Stimulated activated naive CD8-positive, alpha-beta T cell treated with anti-CD3 and anti-CD28 coated beads, Interleukin-15, Interleukin-2, amounts not matched to agents 100 U/mL and 50 U/mL, for 24 hours (primary cell): ENCODE data around the gene TMCC1.
"Not testable (repeated sequence)": the region's sequence is repeated elsewhere in the genome, so short reads cannot be mapped to it uniquely, and the experiment has no call there.

Experiments
- ATAC-seq: fragments of 150-1000 bp; cut with Tn5 transposase; one replicate; pipeline ENCODE4 v1.10.0; 2021
- DNase-seq: peaks from one replicate; pipeline ENCODE4 v3.0.0; 2021

TMCC1 gene

GRCh38 chr3:129650256-129650872 lies 243.1 kb downstream of the TMCC1 start:
- DNase-seq (peak; percentile 64), ATAC-seq (no peak)

DNA sequence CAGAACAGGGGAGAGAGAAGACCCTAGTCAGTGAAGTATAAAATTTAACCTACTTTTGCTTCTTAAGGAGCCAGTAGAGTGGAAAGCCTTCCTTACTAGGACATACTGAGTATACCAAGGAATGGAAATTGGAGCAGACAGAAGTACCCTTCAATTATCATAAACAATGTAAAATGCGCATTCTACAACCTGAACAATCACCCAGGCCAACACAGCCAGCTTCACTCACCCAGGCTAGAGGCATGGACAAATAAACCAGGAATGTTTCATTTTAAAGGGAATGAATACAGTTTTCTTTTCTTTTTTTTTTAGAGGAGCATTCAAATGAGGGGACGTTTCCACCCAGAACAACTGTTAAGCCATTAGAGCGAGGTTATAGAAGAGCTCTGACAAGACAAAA lies 245.1 kb downstream of the TMCC1 start:
- ATAC-seq (no peak), DNase-seq (no peak)

DNA sequence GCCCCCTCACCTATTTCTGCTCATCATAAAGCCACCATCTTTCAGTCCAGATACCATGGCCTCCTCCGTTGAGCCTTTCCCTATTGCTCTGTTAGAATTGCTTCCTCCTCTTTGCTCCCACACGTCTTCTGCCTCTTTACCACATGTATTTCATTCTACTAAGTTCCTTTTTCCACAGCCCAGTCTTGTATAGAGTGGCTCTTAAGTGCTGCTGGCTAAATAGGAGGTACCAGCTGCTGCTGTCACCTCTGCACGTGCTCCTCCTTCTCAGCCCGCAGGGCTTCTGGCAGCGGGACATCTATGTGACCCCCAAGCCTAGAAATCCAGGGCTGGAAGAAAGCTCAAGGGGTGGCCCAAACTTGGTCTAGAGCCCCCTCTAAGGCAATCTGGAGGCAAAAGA lies 248.2 kb downstream of the TMCC1 start:
- DNase-seq (no peak), ATAC-seq (no peak)

DNA sequence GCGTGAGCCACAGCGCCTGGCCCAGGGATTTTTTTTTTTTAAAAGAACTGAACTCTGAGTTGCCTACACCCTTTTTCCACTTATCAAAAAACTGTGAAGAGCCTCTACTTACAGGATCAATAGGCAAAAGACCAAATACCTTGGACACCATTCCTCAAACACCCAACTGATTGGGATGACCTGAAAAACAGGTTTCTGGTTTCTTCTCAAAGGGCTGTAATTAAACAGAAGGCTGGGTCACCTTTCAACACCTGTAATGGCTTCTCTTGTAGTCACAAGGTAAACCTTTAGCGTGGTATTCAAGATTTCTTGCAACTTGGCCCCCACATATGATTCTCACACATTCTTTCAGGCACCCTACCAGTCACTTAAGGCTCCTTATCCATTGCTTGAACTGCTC lies 248.7 kb downstream of the TMCC1 start:
- ATAC-seq (no peak), DNase-seq (no peak)

DNA sequence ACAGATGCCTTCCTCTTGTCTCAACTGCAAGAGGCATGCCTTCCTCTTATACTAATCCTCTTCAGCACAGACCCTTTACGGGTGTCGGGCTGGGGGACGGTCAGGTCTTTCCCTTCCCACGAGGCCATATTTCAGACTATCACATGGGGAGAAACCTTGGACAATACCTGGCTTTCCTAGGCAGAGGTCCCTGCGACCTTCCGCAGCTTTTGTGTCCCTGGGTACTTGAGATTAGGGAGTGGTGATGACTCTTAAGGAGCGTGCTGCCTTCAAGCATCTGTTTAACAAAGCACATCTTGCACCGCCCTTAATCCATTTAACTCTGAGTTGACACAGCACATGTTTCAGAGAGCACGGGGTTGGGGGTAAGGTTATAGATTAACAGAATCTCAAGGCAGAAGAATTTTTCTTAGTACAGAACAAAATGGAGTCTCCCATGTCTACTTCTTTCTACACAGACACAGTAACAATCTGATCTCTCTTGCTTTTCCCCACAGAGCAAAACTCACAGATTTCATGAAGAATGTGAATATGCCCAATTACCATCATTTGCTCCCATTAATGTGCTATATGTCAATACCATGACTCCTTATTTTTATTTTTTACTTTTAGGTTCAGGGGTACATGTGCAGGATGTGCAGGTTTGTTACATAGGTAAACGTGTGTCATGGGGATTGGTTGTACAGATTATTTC lies 251.8 kb downstream of the TMCC1 start:
- DNase-seq, ATAC-seq: not testable (repeated sequence)

GRCh38 chr3:129640985-129641384 lies 252.5 kb downstream of the TMCC1 start:
- ATAC-seq, DNase-seq: not testable (repeated sequence)

DNA sequence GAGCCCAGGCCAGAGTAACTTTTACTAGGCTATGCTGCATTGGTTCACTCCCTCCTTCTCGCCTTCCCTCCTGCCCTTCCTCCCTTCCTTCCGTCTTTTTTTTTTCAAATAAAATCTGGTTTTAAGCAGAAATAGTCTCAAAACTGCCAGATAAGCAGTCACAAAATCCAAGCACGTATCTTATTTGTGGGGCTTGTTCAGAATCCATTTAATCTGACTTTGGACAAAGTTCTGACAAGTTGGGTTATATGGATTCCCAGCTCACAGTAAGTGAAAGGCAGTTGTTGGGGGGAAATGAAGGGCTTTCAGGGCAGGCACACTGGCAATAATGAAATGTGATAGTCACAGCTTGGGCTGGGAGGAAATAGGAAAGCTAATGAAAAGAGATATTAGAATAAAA lies 255.0 kb downstream of the TMCC1 start:
- DNase-seq (no peak), ATAC-seq (no peak)

DNA sequence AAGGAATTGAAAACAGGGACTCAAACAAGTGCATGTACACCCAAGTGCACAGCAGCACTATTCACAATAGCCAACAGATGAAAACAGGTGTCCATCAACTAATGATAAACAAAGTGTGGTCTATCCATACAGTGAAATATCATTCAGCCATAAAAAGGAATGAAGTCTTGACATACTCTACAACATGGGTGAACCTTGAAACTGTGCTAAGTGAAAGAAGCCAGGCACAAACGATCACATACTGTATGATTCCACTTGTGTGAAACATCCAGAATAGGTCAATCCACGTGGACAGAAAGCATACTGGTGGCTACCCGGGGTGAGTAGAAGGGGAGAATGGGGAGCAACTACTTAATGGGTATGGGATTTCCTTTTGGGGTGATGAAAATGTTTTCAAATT lies 257.4 kb downstream of the TMCC1 start:
- no peak for ATAC-seq
- no peak for DNase-seq

GRCh38 chr3:129635656-129636055 lies 257.9 kb downstream of the TMCC1 start:
- no peak for ATAC-seq
- no peak for DNase-seq

GRCh38 chr3:129633751-129634481 lies 259.6 kb downstream of the TMCC1 start:
- ATAC-seq = no peak
- no peak for DNase-seq

DNA sequence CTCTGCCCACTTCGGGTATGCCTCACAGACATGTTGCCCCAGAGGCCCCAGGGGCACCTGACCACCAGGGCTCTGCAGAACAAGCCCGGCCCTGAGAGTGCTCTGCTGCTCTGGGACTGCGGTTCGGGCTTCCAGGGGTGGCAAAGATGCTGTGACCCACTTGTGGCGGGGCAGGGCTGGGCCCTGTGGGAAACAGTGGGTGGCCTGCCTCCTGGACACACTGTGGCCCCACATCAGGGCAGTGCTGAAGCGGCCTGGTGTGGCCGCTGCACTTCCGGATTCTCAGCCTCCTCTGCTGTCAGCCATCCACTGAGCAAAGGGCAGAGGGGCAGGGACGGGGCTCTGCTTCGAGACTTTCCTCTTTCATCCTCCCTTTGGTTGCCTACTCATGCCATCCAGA lies 260.5 kb downstream of the TMCC1 start:
- no peak for DNase-seq
- no peak for ATAC-seq

DNA sequence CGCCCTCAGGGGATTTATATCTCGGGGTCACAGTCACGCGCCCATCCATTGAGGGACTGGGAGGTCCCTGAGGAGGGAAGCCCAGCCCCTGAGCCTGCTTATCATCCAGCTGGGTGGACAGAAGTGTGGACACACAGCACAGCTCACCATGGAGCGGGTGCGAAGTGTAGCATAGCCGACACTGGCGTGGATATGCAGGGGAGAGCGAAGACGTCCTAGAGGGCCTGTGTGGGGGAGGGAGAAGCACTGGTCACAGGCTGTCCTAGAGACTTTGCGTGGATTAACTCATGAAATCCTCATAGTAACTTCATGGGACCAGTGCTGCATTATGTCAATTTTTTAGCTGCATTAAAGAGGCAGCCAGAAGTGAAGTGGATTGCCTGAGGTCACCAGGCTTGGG lies 261.0 kb downstream of the TMCC1 start:
- ATAC-seq (no peak), DNase-seq (no peak)

GRCh38 chr3:129632056-129632455 lies 261.5 kb downstream of the TMCC1 start:
- DNase-seq (no peak), ATAC-seq (no peak)

DNA sequence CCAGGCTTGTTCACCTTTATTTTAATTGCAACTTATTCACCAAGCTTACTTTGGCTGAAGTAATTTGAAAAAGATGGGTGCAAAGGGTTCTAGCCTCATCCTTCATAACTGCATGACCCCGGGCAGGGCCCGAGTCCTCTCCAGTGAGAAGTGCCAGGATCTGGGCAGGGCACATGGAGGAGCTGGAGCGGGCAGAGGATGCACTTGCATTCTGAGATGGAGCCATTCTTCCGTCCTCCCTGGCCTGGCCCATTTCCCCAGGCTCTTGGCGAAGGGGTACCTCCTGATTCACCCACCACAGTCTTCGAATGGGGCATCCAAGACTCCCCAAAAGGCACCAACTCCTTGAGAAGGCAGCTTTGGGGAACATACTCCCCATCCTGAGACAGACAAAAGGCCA lies 264.5 kb downstream of the TMCC1 start:
- ATAC-seq (no peak), DNase-seq (no peak)

- ATAC-seq (no peak), DNase-seq (no peak)
Measured at GRCh38 chr3:129628169-129628522, 265.4 kb downstream of the TMCC1 start.

- ATAC-seq (peak; percentile 62), DNase-seq (peak; percentile 67)
Measured at GRCh38 chr3:129627350-129628168, 266.0 kb downstream of the TMCC1 start.

- peak; percentile 89 for DNase-seq
- peak; percentile 97 for ATAC-seq
Measured at GRCh38 chr3:129626744-129627349, 266.7 kb downstream of the TMCC1 start.

GRCh38 chr3:129625072-129625874 lies 268.2 kb downstream of the TMCC1 start:
- DNase-seq = no peak
- no peak for ATAC-seq

DNA sequence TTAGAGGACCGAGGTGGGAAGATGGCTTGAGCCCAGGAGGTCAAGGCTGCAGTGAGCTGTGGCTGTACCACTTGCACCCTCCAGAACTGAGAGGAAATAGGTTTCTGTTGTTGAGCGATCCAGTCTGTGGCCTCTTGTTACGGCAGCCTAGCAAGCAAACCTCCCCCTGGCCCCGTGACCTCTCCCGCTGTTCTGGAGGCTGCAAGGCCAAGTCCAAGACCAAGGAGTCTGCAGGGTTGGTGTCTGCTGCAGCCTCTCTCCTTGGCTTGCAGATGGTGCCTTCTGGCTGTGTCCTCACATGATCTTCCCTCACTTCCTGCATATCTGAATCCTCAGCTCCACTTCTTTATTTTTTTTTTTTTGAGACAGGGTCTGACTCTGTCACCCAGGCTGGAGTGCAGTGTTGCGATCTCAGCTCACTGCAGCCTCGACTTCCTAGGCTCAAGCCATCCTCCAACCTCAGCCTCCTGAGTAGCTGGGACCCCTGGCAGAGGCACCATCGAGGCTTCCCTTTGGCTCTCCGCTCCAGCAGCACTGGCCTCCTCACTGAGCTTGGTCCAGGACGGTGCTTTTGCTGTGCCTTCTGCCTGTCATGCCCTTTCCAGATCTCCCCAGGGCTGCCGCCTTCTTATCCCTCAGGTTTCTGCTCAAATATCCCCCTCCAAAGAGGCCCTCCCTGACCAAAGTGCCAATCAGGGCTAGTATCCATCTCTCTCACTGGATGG lies 269.0 kb downstream of the TMCC1 start:
- no peak for DNase-seq

GRCh38 chr3:129623447-129624118 lies 269.9 kb downstream of the TMCC1 start:
- no peak for DNase-seq
- no peak for ATAC-seq

More for the DNA sequence above, 269.0 kb downstream of the TMCC1 start:
- no peak for ATAC-seq
